ENCODE data around the gene TMEM94. TPM values are rescaled to one million over a fixed set of nuclear protein-coding genes. Genes with fewer than 3 reads are reported as not detected.
"Not testable (repeated sequence)": the region's sequence is repeated elsewhere in the genome, so short reads cannot be mapped to it uniquely, and the experiment has no call there.

TMEM94 gene
- polyA plus RNA-seq, 3 donors: 103 to 117 (median 105) TPM

DNA sequence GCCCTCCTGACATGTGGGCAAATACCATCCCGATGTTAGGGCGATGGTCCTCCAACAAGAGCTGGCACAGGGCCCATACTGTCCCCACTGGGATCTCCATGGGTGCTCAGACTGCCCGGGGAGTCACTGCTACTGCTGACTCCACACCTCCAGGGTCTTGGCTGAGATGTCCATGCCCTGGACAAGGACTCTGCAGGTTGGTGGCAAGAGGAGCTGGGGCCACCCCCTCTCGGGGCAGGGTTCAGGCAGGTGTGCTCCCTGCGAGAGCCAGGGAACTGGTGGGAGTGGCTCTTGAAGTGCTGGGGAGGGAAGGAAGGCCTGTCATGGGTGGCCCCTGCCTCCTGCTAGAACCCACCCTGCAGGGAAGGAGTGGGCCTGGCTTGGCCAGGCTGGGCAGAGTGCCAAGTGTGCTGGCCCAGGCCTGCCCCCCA is 52.5 kb downstream of the TMEM94 start:
- no peak for DNase-seq

DNA sequence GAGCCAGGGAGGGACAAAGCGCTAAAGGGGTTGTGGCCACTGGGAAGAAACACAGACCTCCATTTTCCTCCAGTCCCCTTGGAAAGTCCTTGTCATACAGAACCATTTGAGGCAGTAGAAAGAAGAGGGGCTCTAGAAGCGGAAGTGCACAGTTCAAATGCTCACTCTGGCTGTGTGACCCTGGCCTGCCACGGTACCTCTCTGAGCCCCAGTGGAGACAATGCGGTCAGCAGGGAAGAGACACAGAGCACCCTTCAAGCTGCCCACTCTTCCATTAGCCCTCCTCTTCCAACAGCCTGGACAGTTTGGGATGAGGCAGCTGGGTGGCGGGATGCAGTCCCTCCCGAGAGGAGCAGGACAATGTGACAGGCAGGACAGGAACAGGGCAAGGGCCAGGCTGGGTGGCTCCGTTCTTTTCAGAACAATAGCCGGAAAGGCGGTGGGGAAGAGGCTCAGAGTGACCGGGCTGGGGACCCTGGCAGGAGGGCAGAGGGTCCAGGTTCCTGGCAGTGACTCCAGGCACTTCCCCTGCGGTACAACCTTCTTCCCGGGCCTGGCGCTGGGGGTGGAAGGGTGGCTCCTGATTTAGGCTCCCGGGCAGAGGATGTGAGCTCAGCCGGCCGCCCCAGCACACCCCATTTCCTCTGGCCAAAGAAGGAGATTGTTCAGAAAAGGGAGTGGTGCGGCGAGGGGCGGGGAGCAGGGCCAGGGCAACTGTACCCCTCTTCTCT is 53.3 kb downstream of the TMEM94 start:
- no peak for DNase-seq

DNA sequence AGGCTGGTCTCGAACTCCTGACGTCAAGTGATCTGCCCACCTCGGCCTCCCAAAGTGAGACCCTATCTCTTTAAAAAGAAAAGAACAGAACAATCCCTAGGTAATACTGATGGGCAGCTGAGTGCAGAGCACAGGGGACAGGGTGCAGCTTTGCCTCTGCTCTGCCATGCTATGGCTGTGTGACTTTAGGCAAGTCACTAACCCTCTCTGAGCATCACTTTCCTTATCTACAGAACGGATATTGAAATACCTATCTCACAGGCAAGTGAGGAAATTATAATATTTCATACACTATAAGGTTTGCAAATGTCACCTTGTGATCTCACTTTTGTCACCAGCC is 54.8 kb downstream of the TMEM94 start:
- DNase-seq: no peak

DNA sequence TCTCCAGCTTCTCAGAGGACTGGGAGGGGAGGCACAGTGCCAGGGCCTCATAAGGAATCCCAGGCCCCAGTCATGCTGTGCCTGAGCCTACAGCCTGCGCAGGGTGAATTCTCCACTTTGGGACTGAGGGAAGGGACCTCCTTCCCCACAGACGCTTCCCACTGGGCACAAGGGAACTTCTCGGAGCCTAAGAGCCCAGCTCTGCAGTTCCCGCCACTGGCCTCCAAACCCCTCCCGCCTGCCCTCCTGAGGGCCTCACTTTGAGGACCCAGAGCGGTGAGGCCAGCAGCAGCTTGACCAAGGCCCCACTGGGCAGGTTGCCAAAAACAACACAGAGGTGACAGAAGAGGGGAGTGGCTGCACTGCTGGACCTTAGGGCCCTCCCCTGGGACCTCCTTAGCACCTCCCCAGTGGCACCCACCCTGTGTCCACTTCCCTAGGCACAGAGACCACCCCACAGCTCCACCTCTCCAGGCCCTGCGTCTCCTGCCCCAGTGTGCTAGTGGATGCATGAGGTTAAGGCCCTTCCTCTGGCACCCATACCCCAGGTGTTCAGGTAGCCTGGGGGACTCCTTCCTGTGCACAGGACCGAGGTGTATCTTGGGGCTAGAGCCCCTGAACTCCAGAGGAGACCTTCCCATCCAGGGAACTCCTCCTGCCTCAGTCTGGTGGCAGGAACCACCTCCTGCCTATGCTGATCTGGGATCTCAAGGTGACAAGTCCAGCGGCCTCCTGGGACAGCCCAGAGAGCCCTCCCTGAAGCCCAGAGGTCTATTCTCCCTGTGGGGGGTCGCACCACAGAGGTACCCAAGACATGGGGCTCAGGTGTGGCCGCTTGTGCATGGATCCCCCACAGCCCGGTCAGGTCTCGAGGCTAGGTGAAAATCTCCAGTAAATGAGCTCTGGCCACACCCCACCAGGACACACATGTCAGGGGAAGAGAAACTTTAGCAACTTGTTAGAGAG is 55.5 kb downstream of the TMEM94 start:
- DNase-seq: no peak

DNA sequence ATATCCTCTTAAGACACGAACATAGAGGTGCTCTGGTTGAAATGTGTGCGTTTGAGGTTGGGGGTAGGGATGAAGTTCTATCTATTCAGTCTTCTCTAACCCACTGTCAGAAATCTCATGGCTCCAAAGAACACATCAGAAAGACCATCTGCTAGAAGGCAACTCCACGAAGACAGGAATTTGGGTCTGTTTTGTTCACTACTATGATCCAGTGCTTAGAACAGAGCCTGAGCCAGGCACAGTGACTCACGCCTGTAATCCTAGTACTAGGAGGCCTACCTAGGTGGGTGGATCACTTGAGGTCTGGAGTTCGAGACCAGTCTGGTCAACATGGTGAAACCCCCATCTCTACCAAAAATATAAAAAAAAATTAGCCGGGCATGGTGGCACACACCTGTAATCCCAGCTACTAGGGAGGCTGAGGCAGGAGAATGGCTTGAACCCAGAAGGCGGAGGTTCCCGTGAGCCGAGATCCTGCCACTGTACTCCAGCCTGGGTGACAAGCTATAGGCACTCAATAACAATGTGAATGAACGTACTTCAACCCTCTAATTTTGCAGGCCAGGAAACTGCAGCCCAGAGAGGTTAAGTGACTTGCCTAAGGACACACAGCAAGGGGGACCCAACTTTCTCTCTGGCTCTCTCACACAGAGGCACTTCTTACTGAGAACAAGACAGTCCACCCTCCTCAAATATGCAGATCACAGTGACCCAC is 56.6 kb downstream of the TMEM94 start:
- no peak for DNase-seq

DNA sequence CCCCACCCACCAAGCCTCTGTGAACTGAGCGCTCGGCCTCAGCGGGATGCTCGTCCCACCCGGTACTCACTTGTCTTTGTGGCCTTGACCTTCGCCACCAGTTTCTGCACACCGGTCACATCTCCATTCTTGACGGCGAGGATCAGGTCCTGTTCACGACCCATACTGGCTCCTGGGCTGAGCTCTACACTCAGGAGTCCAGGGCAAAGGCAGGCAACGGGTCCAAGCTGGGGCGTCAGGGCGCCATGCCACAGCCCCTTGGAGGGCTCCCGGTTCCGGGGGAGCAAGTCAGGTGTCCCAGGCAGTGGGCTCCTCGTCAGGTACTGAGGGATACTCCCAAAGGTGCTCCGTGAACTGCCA is 57.2 kb downstream of the TMEM94 start:
- DNase-seq: no peak

DNA sequence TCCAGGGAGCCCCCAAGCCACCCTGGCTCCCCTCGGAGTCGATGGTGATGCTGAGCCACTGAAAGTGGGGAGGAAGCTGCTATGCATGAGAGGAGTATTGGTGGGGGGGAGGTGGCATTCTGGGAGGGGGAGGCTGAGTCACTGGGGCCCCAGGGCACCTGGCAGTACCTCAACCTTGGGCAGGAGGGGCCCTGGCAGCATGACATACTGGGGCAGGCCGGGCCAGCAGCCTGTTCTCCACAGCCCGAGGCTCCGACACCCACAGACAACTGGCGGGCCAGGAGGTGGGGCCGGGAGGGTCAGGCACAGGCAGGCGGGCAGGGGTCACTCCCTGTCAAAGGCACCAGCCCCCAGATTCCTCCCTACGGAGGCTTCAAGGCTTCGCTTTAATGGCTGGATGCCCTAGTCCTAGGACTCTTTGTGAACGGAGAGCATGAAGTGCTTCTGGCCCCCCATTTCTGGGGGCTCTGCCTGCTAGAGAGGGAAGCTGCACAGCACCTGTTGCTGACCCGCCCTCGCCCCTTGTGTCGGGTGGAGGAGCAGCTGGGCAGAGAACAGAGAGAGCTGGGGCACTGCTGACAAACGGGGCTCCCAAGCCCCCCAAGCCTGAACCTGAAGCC is 58.0 kb downstream of the TMEM94 start:
- DNase-seq: no peak

DNA sequence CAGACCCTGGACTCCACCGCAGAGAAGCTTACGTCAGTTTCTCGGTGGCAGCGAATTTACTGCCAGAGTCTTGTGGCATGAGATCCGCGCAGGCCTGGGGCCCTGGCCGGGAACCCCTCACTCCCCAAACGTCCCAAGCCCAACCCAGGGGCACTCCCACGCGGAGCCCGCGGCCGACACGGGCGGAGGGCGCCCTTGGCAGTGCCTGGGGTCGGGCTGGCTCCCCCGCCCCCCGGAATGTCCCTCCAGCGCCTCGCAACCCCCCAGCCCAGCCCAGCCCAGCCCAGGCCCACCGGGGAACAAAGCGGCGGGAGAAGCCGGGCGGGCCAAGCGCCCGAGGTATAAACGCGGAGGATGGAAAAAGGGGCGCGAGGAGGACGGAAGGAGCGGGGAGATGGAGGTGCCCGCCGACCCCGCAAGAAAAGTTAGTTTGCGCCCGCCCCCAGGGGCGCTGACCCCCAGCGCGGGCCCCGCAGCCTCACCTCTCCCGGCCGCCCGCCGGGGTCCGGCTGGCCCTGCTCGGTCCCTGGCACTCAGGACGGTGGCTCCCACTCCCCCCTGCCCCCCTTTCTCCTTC is 58.6 kb downstream of the TMEM94 start:
- DNase-seq: no peak

DNA sequence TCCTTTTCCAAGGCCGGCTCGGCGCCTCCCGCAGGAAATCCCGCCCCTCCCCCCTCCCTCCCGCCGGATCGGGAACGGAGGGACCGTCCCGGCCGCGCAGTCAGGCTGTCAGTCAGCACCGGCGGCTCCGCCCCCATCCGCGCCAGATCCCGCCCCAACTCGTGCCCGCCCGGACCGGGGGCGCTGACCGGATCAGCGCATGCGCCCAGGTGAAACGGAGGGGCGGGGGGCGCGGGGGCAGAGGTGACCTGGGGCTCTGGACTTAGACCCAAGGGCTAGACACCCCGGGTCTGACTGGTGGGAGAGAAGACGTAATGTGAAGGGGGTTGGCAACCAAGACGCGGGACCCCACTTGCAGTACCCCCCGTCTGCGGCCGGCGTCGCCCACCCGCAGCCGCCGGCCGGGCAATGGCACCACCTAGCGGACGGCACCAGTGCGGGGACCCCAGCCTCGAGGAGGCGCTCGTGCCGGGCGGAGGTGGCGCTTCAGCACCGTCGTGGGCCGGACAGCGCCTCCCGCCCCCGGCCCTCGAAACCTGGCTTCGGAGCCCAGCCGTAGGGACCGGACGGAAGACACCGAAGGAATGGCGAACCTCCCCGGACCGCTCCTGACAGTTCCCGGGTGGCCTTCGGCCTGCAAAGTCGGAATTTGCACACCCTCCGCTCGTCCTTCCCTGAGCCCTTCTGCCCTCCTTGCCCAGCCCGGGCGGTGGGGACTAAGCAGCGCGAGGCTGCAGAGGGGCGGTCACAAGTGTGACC is 59.2 kb downstream of the TMEM94 start, which contains the start of gene CASKIN2:
Gene CASKIN2 (minus strand): TSS at position 42 of the 759 bp plus-strand sequence. CDS start 1,733 bp downstream, outside the sequence.
- peak; percentile 95 for DNase-seq

DNA sequence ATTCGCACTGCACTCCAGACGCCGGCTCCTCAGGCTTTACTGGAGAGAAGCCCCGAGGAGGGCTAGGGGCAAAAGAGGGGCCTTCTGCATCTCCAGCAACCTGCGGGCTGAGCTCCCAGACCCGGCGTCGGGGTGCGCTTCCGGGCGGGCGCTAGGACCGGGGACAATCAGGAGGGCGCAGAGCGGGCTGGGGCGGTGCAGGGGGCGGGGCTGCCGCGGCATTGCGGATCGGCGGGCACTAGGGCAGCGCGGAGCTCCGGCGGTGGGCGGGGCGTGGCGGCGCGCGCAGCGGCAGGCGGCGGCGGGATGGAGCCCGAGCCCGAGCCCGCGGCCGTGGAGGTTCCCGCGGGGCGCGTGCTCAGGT is 59.8 kb downstream of the TMEM94 start, which contains the start of gene TSEN54:
Gene TSEN54 (plus strand): TSS at position 274 of the 364 bp plus-strand sequence. CDS start 33 bp downstream, at position 307.
- peak; percentile 90 for DNase-seq

DNA sequence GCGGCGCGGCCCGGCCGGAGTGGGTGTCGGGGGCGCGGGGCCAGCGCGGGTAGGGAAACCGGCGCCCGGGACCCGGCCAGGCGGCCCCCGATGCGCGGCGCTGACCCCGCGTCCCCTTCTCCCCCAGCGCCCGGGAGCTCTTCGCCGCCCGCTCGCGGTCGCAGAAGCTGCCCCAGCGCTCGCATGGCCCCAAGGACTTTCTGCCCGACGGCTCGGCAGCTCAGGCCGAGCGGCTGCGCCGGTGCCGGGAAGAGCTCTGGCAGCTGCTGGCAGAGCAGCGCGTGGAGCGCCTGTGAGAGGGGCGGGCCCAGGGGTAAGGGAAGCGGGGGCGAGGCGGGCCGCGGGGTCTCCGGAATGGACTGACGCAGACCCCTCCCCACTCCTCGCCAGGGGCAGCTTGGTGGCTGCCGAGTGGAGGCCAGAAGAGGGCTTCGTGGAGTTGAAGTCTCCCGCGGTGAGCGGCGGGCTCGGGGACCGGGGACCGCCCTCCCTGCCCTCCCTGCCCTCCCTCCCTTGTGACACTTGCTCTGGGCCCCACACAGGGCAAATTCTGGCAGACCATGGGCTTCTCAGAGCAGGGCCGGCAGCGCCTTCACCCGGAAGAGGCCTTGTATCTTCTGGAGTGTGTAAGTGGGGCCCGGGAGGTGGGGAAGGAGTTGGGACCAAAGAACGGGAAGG is 60.3 kb downstream of the TMEM94 start:
- no peak for DNase-seq

DNA sequence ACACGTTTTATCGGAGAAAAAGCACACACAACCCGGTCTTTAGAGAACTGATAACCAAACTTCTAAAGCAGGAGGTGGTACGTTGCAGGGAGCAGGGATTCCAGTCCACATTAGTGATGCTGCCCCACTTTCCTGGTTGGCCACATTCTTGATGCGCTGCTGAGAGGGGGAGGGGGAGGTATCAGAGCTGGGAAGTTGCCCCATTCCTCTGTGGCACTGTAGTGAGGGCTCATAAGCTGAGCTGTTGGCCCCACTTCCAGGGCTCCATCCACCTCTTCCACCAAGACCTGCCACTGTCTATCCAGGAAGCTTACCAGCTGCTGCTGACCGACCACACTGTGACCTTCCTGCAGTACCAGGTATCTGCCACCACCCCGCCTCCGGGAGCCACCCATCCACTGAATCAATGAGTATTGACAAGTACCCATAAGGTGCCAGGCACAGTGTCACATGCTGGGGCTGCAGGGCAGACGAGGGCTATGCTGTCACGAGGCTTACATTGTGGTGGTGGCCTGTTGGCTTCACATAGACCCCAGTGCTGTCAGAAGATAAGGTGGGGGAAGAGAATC is 60.9 kb downstream of the TMEM94 start:
- no peak for DNase-seq

DNA sequence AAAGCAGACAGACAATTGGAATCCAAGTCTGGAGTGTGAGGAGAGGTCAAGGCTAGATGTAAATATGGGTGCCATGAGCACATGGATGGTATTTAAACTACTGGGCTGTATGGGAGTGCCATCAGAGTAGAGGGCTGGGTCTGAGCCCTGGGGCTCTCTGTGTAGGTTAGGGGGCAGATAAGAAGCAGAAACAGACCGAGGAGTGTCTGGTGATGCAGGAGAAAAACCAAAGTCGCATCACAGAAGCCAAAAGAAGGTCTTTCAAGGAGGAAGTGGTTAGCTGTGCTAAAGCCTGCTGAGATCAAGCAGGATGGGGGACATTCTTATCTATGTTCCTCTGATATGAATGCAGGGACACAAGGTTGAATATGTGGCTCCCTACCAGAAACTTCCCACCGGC is 61.8 kb downstream of the TMEM94 start:
- no peak for DNase-seq

DNA sequence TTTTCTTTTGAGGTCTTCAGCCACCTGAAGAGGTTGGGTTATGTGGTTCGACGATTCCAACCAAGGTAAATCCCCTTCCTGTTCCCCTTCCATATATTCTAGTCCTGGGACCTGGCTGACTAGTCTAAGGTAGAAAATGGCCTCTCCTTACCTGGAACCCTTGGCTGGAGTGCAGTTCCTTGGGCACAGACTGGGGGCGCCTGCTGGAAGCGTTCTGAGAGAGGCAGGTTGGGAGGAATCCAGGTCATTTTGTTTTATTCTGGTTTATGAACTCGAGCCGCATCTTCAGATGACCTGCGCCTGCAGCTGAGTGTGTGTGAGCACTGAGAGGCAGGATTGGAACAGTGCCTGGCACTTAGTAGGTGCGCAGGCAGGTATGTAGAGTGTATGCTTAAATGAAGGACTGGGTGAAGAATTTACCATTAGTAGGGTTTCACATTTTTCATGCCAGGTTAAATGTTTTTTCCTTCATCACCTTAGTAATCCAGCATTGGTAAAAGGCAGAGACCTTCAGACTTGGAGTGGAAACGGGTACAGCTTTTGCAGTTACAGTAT is 62.6 kb downstream of the TMEM94 start:
- no peak for DNase-seq

DNA sequence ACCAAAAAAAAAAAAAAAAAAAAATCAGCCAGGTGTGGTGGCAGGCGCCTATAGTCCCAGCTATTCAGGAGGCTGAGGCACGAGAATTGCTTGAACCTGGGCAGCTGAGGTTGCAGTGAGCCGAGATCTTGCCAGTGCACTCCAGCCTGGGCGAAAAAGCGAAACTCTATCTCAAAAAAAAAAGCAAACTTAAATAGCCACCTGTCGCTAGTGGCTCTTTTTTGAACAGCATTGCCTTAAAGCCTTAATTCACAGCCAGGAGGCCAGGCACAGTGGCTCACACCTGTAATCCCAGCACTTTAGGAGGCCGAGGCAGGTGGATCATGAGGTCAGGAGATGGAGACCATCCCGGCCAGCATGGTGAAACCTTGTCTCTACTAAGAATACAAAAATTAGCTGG is 64.0 kb downstream of the TMEM94 start:
- not testable (repeated sequence) for DNase-seq

DNA sequence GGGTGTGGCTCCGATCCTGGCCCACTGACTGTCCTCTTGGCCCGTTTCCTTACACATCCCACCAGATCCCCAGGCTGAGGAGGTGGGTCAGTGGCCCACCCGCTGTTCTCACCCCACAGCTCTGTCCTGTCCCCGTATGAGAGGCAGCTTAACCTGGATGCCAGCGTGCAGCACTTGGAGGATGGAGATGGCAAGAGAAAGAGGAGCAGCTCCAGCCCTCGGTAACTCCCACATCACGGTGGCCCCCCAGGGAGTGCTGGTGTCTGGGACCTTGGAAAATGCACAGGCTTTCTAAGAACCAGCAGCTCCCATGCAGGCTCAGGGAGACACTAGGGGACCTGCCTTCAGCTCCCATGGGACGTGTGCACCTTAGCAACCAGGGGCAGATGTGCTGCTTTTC is 64.9 kb downstream of the TMEM94 start:
- DNase-seq: no peak

DNA sequence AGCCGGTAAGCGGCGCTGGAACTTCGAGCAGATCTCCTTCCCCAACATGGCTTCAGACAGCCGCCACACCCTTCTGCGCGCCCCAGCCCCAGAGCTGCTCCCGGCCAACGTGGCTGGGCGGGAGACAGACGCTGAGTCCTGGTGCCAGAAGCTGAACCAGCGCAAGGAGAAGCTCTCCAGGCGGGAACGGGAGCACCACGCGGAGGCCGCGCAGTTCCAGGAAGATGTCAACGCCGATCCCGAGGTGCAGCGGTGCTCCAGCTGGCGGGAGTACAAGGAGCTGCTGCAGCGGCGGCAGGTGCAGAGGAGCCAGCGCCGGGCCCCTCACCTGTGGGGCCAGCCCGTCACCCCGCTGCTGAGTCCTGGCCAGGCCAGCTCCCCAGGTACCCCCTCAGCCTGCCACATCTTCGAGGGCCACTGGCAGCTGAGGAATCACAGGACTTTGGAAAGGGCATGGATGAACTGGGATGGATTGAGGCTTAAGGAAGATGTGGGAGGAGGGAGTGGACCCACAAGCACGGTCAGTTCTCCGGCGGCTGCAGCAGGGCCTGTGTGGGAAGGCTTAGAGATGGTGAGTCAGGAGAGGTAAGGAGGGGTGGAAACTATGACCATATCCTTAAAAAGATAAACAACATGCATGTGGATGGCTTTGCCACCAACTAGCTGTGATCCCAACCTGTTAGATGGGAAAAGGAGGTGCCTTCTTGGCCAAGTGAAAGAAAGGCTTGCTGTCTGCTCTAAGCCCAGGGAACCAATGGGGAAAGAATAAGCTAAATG is 65.7 kb downstream of the TMEM94 start:
- DNase-seq: no peak

DNA sequence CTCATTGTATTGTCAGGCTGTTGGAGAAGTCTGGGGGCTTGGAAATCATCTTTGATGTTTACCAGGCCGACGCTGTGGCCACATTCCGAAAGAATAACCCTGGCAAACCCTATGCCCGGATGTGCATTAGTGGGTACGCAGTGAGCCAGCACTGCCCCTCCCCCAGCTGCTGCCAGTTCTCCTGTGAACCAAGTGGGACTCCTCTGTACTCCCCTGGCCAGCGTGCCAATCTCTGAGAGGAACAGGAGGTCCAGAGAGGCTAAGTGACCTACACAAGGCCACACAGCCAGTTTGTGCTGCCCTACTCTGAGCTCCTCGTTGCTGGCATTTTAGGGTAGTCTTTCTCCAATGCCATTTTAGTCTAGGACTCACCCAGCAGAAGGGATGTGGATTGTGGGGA is 67.2 kb downstream of the TMEM94 start:
- DNase-seq: no peak

Measured in renal pelvis (tissue), 4 donors.